Astrocyte of the cerebellum (primary cell): ENCODE measurements around the gene PPFIA3.
"Not testable (repeated sequence)": the region's sequence is repeated elsewhere in the genome, so short reads cannot be mapped to it uniquely, and the experiment has no call there.

Source experiments
- DNase-seq: peaks from one replicate; pipeline ENCODE4 v3.0.0-alpha.2; 2011; ENCODE audit warnings: low read depth
- H3K4me3 ChIP-seq: 2 replicates; pipeline ENCODE4 v1.5.1; 2011; ENCODE audit warnings: mild to moderate bottlenecking, low read depth, low read length, moderate library complexity
- CTCF ChIP-seq: IDR thresholded peaks from 2 replicates; pipeline ENCODE4 v1.5.1; 2012; ENCODE audit warnings: low read length, low read depth, moderate library complexity, mild to moderate bottlenecking; ENCODE audit errors: missing control alignments
- in situ Hi-C: cut with HindIII; loops from 2 replicates; pipeline ENCODE4 v1.10.0; 2017; ENCODE audit warnings: low sequenced_read_pairs

The PPFIA3 gene

GRCh38 chr19:49142866-49143335, 23.6 kb downstream of the PPFIA3 start:
- DNase-seq = peak; percentile 75
- H3K4me3 ChIP-seq = peak overlapping the region; percentile 67
- in situ Hi-C loops = no loop called here
- no peak for TF ChIP-seq CTCF

- H3K4me3 ChIP-seq = peak overlapping the region; percentile 14
- DNase-seq = no peak
- peak; percentile 79 for TF ChIP-seq CTCF
- in situ Hi-C loops = no loop called here
Observed at GRCh38 chr19:49145573-49146407, 26.4 kb downstream of the PPFIA3 start.

- DNase-seq, in situ Hi-C loops: not testable (repeated sequence)
- peak overlapping the region; percentile 14 for H3K4me3 ChIP-seq
Observed at GRCh38 chr19:49146408-49146770, 27.0 kb downstream of the PPFIA3 start.

GRCh38 chr19:49148044-49148682, 28.8 kb downstream of the PPFIA3 start:
- no peak for TF ChIP-seq CTCF
- no peak for DNase-seq
- in situ Hi-C loops = no loop called here
- no peak overlapping the region for H3K4me3 ChIP-seq

GRCh38 chr19:49148784-49149651, 29.7 kb downstream of the PPFIA3 start:
- no peak for TF ChIP-seq CTCF
- in situ Hi-C loops = no loop called here

GRCh38 chr19:49149652-49150105, 30.3 kb downstream of the PPFIA3 start:
- peak; percentile 74 for DNase-seq
- in situ Hi-C loops = no loop called here
- peak overlapping the region; percentile 62 for H3K4me3 ChIP-seq
- TF ChIP-seq CTCF = no peak

More at GRCh38 chr19:49148784-49149651, 29.7 kb downstream of the PPFIA3 start:
- peak; percentile 73 for DNase-seq
- H3K4me3 ChIP-seq = peak overlapping the region; percentile 62
